ENCODE measurements around the gene ZNF469. TPM values are rescaled to one million over a fixed set of nuclear protein-coding genes. Genes with fewer than 3 reads are reported as not detected.
"Not testable (repeated sequence)": the region's sequence is repeated elsewhere in the genome, so short reads cannot be mapped to it uniquely, and the experiment has no call there.

Gene ZNF469
- total and polyA plus RNA-seq, 2 of the 13 experiments (the other 11 are each of a cell fraction or from before 2014, with no cell fraction given) = not detected

- 55% methylated on average over 20 of the region's 20 CpGs for WGBS (ENCODE audit: low lambda C conversion rate)
- DNase-seq (ENCODE audit: low spot score); in situ Hi-C loops (cut with HindIII; ENCODE audit: extremely low pct_ligation_motif_present, low pct_unique_long_range_greater_than_20kb); ATAC-seq; H3K4me1 ChIP-seq (ENCODE audit: insufficient read depth, low read length); H3K79me2 ChIP-seq (ENCODE audit: insufficient read depth, low read length); H3K9ac ChIP-seq (ENCODE audit: insufficient read depth, low read depth, low read length); H2AFZ ChIP-seq (ENCODE audit: low read length); intact Hi-C loops (cut with micrococcal nuclease; ENCODE audit: unreplicated experiment); H4K20me1 ChIP-seq (ENCODE audit: insufficient read depth, low read length); FAIRE-seq; H3K27ac ChIP-seq (ENCODE audit: extremely low read length, insufficient read depth, low read length); H3K9me3 ChIP-seq (ENCODE audit: low read length); H3K4me2 ChIP-seq (ENCODE audit: low read depth, low read length); POLR2A ChIA-PET; CTCF ChIA-PET (ENCODE audit: low intra/inter-chr PET ratio, low total read pairs); BruUV-seq (replicated peaks); H3K36me3 ChIP-seq (replicated peaks in 1 of 2; ENCODE audit: control insufficient read depth in 1 of 2, insufficient read depth in 2 of 2, low read length in 2 of 2); H3K4me3 ChIP-seq (replicated peaks in 1 of 3; ENCODE audit: insufficient read depth in 1 of 3, low read depth in 2 of 3, low read length in 3 of 3): not testable (repeated sequence)
- peaks cover 0 to 28% of the 10 kb centered on the region in 2 experiments; a peak in 3 of 5 replicates for H3K27me3 ChIP-seq (ENCODE audit: control insufficient read depth in 1 of 2, insufficient read depth in 2 of 2, low read length in 2 of 2)
Measured at GRCh38 chr16:88360401-88360800, 22.4 kb upstream of the ZNF469 start.

GRCh38 chr16:88360999-88361398, 21.8 kb upstream of the ZNF469 start:
- intact Hi-C loops (cut with micrococcal nuclease; ENCODE audit: unreplicated experiment) = no loop called here
- Histone ChIP-seq H3K9me3 (ENCODE audit: low read length) (no peaks in the 10 kb centered on the region), H3K9ac (ENCODE audit: insufficient read depth, low read depth, low read length) (no peak overlapping the region), H3K27ac (ENCODE audit: extremely low read length, insufficient read depth, low read length) (no peak overlapping the region), H3K4me2 (ENCODE audit: low read depth, low read length) (no peak overlapping the region), H2AFZ (ENCODE audit: low read length) (no peak overlapping the region), H3K27me3 (ENCODE audit: control insufficient read depth in 1 of 2, insufficient read depth in 2 of 2, low read length in 2 of 2) (peaks cover 0 to 25% of the 10 kb centered on the region in 2 experiments; a peak in 3 of 5 replicates), H3K4me3 (replicated peaks in 1 of 3; ENCODE audit: insufficient read depth in 1 of 3, low read depth in 2 of 3, low read length in 3 of 3) (no peak overlapping the region), H4K20me1 (ENCODE audit: insufficient read depth, low read length) (no peaks in the 10 kb centered on the region), H3K4me1 (ENCODE audit: insufficient read depth, low read length) (no peaks in the 10 kb centered on the region), H3K79me2 (ENCODE audit: insufficient read depth, low read length) (no peaks in the 10 kb centered on the region), H3K36me3 (replicated peaks in 1 of 2; ENCODE audit: control insufficient read depth in 1 of 2, insufficient read depth in 2 of 2, low read length in 2 of 2) (no peaks in the 10 kb centered on the region)
- FAIRE-seq (no peak), ATAC-seq (no peak), DNase-seq (ENCODE audit: low spot score) (no peak)
- WGBS (ENCODE audit: low lambda C conversion rate) = 20% methylated on average over 2 of the region's 2 CpGs
- no TSS peak for BruUV-seq (replicated peaks)
- in situ Hi-C loops (cut with HindIII; ENCODE audit: extremely low pct_ligation_motif_present, low pct_unique_long_range_greater_than_20kb) = no loop called here
- ChIA-PET CTCF (ENCODE audit: low intra/inter-chr PET ratio, low total read pairs) (no interaction called here), POLR2A (no interaction called here)
- TF ChIP-seq IRX3 (CRISPR knock-in tag; IDR thresholded peaks at IDR 0.05; ENCODE audit: borderline replicate concordance, low read depth) (no peak), ZNF549 (CRISPR knock-in tag; IDR thresholded peaks at IDR 0.05) (no peak), ZSCAN25 (CRISPR knock-in tag; IDR thresholded peaks at IDR 0.05) (no peak), CCDC6 (CRISPR knock-in tag; IDR thresholded peaks at IDR 0.05) (no peak), CAMTA2 (CRISPR knock-in tag; IDR thresholded peaks at IDR 0.05; ENCODE audit: borderline replicate concordance) (no peak), HES4 (CRISPR knock-in tag; IDR thresholded peaks at IDR 0.05; ENCODE audit: borderline replicate concordance) (no peak), ZNF816 (CRISPR knock-in tag; IDR thresholded peaks at IDR 0.05; ENCODE audit: borderline replicate concordance) (no peak), MXI1 (IDR thresholded peaks at IDR 0.05; ENCODE audit: borderline replicate concordance, low read depth, low read length) (no peak), ZNF432 (CRISPR knock-in tag; IDR thresholded peaks at IDR 0.05; ENCODE audit: borderline replicate concordance) (no peak), TCF7L2 (IDR thresholded peaks at IDR 0.05; ENCODE audit: low read depth, low read length) (no peak), NBN (conservative IDR thresholded peaks at IDR 0.05) (no peak), AGO2 (optimal IDR thresholded peaks at IDR 0.05; ENCODE audit: low read depth, low read length) (no peak), MED1 (CRISPR knock-in tag; IDR thresholded peaks at IDR 0.05) (no peak), TARDBP (CRISPR knock-in tag; IDR thresholded peaks at IDR 0.05) (no peak)
- TF ChIP-seq, protein P1, sequence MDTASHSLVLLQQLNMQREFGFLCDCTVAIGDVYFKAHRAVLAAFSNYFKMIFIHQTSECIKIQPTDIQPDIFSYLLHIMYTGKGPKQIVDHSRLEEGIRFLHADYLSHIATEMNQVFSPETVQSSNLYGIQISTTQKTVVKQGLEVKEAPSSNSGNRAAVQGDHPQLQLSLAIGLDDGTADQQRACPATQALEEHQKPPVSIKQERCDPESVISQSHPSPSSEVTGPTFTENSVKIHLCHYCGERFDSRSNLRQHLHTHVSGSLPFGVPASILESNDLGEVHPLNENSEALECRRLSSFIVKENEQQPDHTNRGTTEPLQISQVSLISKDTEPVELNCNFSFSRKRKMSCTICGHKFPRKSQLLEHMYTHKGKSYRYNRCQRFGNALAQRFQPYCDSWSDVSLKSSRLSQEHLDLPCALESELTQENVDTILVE (CRISPR knock-in tag; IDR thresholded peaks at IDR 0.05) = no peak
